ENCODE data around the gene MYO7A. TPM values are rescaled to one million over a fixed set of nuclear protein-coding genes. Genes with fewer than 3 reads are reported as not detected.

The MYO7A gene
- polyA plus RNA-seq, 1 donor (not counting 4 experiments of a cell fraction or from before 2014, with no cell fraction given): 0.75 TPM

- no peak overlapping the region for H3K27ac ChIP-seq (ENCODE audit: control insufficient read depth, insufficient read depth, low read length)
- no peaks in the 10 kb centered on the region for H3K36me3 ChIP-seq (ENCODE audit: control insufficient read depth in 2 of 2, extremely low read depth in 1 of 2, insufficient read depth in 2 of 2, low read length in 2 of 2)
- no peaks in the 10 kb centered on the region for H3K4me1 ChIP-seq (ENCODE audit: control insufficient read depth, extremely low read depth, insufficient read depth, low read length)
- H3K79me2 ChIP-seq (ENCODE audit: control insufficient read depth, insufficient read depth, low read length): no peaks in the 10 kb centered on the region
- H3K9me1 ChIP-seq (ENCODE audit: control insufficient read depth, extremely low read depth, insufficient read depth, low read length): no peaks in the 10 kb centered on the region
- H3K4me2 ChIP-seq (ENCODE audit: control insufficient read depth, extremely low read depth, insufficient read depth, low read depth, low read length): no peak overlapping the region
- DNase-seq (ENCODE audit: low read depth, low spot score) (no peak), FAIRE-seq (no peak)
- TF ChIP-seq CTCF (optimal IDR thresholded peaks at IDR 0.05 in 1 of 3, IDR thresholded peaks at IDR 0.05 in 1 of 3, conservative IDR thresholded peaks at IDR 0.05 in 1 of 3; ENCODE audit: extremely low read depth in 1 of 3, insufficient read depth in 2 of 3, low read length in 3 of 3) (no peak), EZH2 (IDR thresholded peaks at IDR 0.05; ENCODE audit: low read length) (no peak)
- no peaks in the 10 kb centered on the region for H3K9me3 ChIP-seq (ENCODE audit: control insufficient read depth, low read depth, low read length)
- H2AFZ ChIP-seq (ENCODE audit: control insufficient read depth, low read length): no peak overlapping the region
- no peaks in the 10 kb centered on the region for H4K20me1 ChIP-seq (ENCODE audit: control insufficient read depth, extremely low read depth, insufficient read depth, low read length)
- H3K9ac ChIP-seq (ENCODE audit: control insufficient read depth, extremely low read depth, insufficient read depth, low read length): no peak overlapping the region
- dilution Hi-C loops (cut with MboI; ENCODE audit: extremely low pct_ligation_motif_present, low sequenced_read_pairs): no loop called here
- no peaks in the 10 kb centered on the region for H3K27me3 ChIP-seq (ENCODE audit: control insufficient read depth, extremely low read depth, insufficient read depth, low read length)
- no peak overlapping the region for H3K4me3 ChIP-seq (ENCODE audit: control insufficient read depth in 2 of 3, extremely low read depth in 1 of 3, insufficient read depth in 2 of 3, low read depth in 1 of 3, low read length in 3 of 3)
Observed at GRCh38 chr11:77121876-77122575, 6.0 kb upstream of the MYO7A start.

- FAIRE-seq: no peak
Observed at GRCh38 chr11:77122576-77123212, 5.4 kb upstream of the MYO7A start.

More at GRCh38 chr11:77122576-77123212, 5.4 kb upstream of the MYO7A start:
- H3K9me3 ChIP-seq (ENCODE audit: control insufficient read depth, low read depth, low read length): no peaks in the 10 kb centered on the region
- H3K36me3 ChIP-seq (ENCODE audit: control insufficient read depth in 2 of 2, extremely low read depth in 1 of 2, insufficient read depth in 2 of 2, low read length in 2 of 2): no peaks in the 10 kb centered on the region
- H2AFZ ChIP-seq (ENCODE audit: control insufficient read depth, low read length): no peak overlapping the region
- no peak for TF ChIP-seq EZH2 (IDR thresholded peaks at IDR 0.05; ENCODE audit: low read length)
- no peak for TF ChIP-seq CTCF (optimal IDR thresholded peaks at IDR 0.05 in 1 of 3, IDR thresholded peaks at IDR 0.05 in 1 of 3, conservative IDR thresholded peaks at IDR 0.05 in 1 of 3; ENCODE audit: extremely low read depth in 1 of 3, insufficient read depth in 2 of 3, low read length in 3 of 3)
- H3K9me1 ChIP-seq (ENCODE audit: control insufficient read depth, extremely low read depth, insufficient read depth, low read length): no peaks in the 10 kb centered on the region
- no peak overlapping the region for H3K4me2 ChIP-seq (ENCODE audit: control insufficient read depth, extremely low read depth, insufficient read depth, low read depth, low read length)
- H3K9ac ChIP-seq (ENCODE audit: control insufficient read depth, extremely low read depth, insufficient read depth, low read length): no peak overlapping the region
- no peak overlapping the region for H3K4me3 ChIP-seq (ENCODE audit: control insufficient read depth in 2 of 3, extremely low read depth in 1 of 3, insufficient read depth in 2 of 3, low read depth in 1 of 3, low read length in 3 of 3)
- no peak overlapping the region for H3K27ac ChIP-seq (ENCODE audit: control insufficient read depth, insufficient read depth, low read length)
- H4K20me1 ChIP-seq (ENCODE audit: control insufficient read depth, extremely low read depth, insufficient read depth, low read length): no peaks in the 10 kb centered on the region
- DNase-seq (ENCODE audit: low read depth, low spot score): no peak
- dilution Hi-C loops (cut with MboI; ENCODE audit: extremely low pct_ligation_motif_present, low sequenced_read_pairs): no loop called here
- H3K27me3 ChIP-seq (ENCODE audit: control insufficient read depth, extremely low read depth, insufficient read depth, low read length): no peaks in the 10 kb centered on the region
- no peaks in the 10 kb centered on the region for H3K79me2 ChIP-seq (ENCODE audit: control insufficient read depth, insufficient read depth, low read length)
- peaks cover 5% of the 10 kb centered on the region for H3K4me1 ChIP-seq (ENCODE audit: control insufficient read depth, extremely low read depth, insufficient read depth, low read length)

Measured in keratinocyte (primary cell).